Calu3 (cell line): ENCODE results near the gene LRRC61. TPM values are rescaled to one million over a fixed set of nuclear protein-coding genes. Genes with fewer than 3 reads are reported as not detected.

ENCODE experiments used
- BruUV-seq: library from RNA; stranded (reverse); fragments of 400-500 nt; replicated peaks from 2 replicates; lab custom pipeline; 2021; lab: Mats Ljungman, UMichigan
- CTCF ChIA-PET: fragments of 300-600 bp; sonication (Branson Sonifier 250); formaldehyde crosslinking; loops from one replicate; lab custom pipeline; 2022; ENCODE audit warnings: antibody characterized with exemption; lab: Charles Lee
- DNase-seq: peaks from one replicate; pipeline ENCODE4 v3.0.0; 2022
- H3K27ac Mint-ChIP-seq: one replicate; pipeline ENCODE4 v1.8.0; 2022; ENCODE audit warnings: mixed read lengths; ENCODE audit not compliant: unreplicated experiment
- H3K27me3 Mint-ChIP-seq: one replicate; pipeline ENCODE4 v1.8.0; 2022; ENCODE audit warnings: mixed read lengths; ENCODE audit not compliant: unreplicated experiment
- H3K36me3 Mint-ChIP-seq: one replicate; pipeline ENCODE4 v1.8.0; 2022; ENCODE audit warnings: mild to moderate bottlenecking, moderate library complexity, mixed read lengths; ENCODE audit not compliant: insufficient read depth, unreplicated experiment
- H3K4me1 Mint-ChIP-seq: one replicate; pipeline ENCODE4 v1.8.0; 2022; ENCODE audit warnings: mild to moderate bottlenecking, low read depth, mixed read lengths; ENCODE audit not compliant: unreplicated experiment
- H3K4me3 Mint-ChIP-seq: one replicate; pipeline ENCODE4 v1.8.0; 2022; ENCODE audit warnings: mild to moderate bottlenecking, low read depth, moderate library complexity, mixed read lengths; ENCODE audit not compliant: unreplicated experiment
- H3K9me3 Mint-ChIP-seq: one replicate; pipeline ENCODE4 v1.8.0; 2022; ENCODE audit warnings: low read depth, mixed read lengths; ENCODE audit not compliant: unreplicated experiment
- CTCF ChIP-seq: fragments of 200-600 bp; IDR thresholded peaks from one replicate; pipeline ENCODE4 v1.8.0; 2022; ENCODE audit warnings: antibody characterized with exemption; ENCODE audit not compliant: unreplicated experiment
- intact Hi-C: fragments of 100-400 bp; cut with micrococcal nuclease; formaldehyde crosslinking; loops from one replicate; pipeline ENCODE4 v1.10.0; 2022; ENCODE audit not compliant: unreplicated experiment
- total RNA-seq: library from RNA; stranded (reverse); gene quantifications from 2 replicates; pipeline ENCODE4 v1.2.3, GENCODE V29; 2022

Gene LRRC61
- total RNA-seq, 1 experiment from 2014 or later = 14.6 TPM

- CTCF ChIA-PET = interaction anchor here (1.0 kb wide), 1 partner anchor 35 kb away, joined by 4 read pairs; no protein-coding TSS in a partner anchor
- Mint-ChIP-seq H3K9me3 (no peaks in the 10 kb centered on the region), H3K4me3 (no peak overlapping the region), H3K4me1 (peaks cover 43% of the 10 kb centered on the region), H3K27me3 (no peaks in the 10 kb centered on the region), H3K36me3 (peaks cover 77% of the 10 kb centered on the region), H3K27ac (peak overlapping the region; percentile 96)
- no peak for DNase-seq
- no peak for TF ChIP-seq CTCF
- intact Hi-C loops = no loop called here
- BruUV-seq = no TSS peak
Measured at GRCh38 chr7:150371131-150371995, 48.2 kb downstream of the LRRC61 start.

GRCh38 chr7:150371996-150372270 is 48.8 kb downstream of the LRRC61 start:
- Mint-ChIP-seq H3K9me3 (no peaks in the 10 kb centered on the region), H3K4me1 (peaks cover 47% of the 10 kb centered on the region), H3K27ac (no peak overlapping the region), H3K4me3 (peak overlapping the region; percentile 14), H3K27me3 (no peaks in the 10 kb centered on the region), H3K36me3 (peaks cover 81% of the 10 kb centered on the region)
- BruUV-seq = no TSS peak
- no peak for DNase-seq
- intact Hi-C loops = no loop called here
- no peak for TF ChIP-seq CTCF
- CTCF ChIA-PET = no interaction called here

GRCh38 chr7:150372271-150373048 is 49.3 kb downstream of the LRRC61 start:
- DNase-seq = no peak
- TF ChIP-seq CTCF = no peak
- Mint-ChIP-seq H3K4me3 (peak overlapping the region; percentile 14), H3K27me3 (no peaks in the 10 kb centered on the region), H3K36me3 (peaks cover 83% of the 10 kb centered on the region), H3K4me1 (peaks cover 53% of the 10 kb centered on the region), H3K27ac (peak overlapping the region; percentile 79), H3K9me3 (no peaks in the 10 kb centered on the region)
- CTCF ChIA-PET = no interaction called here
- no TSS peak for BruUV-seq
- intact Hi-C loops = no loop called here

GRCh38 chr7:150373049-150373801 is 50.1 kb downstream of the LRRC61 start:
- no peak for TF ChIP-seq CTCF
- no peaks in the 10 kb centered on the region for H3K9me3 Mint-ChIP-seq
- H3K27me3 Mint-ChIP-seq = no peaks in the 10 kb centered on the region
- TSS peak; percentile 13 for BruUV-seq
- CTCF ChIA-PET = no interaction called here
- H3K4me1 Mint-ChIP-seq = peaks cover 59% of the 10 kb centered on the region
- no peak for DNase-seq
- H3K36me3 Mint-ChIP-seq = peaks cover 85% of the 10 kb centered on the region
- intact Hi-C loops = no loop called here
- peak overlapping the region; percentile 14 for H3K4me3 Mint-ChIP-seq
- peak overlapping the region; percentile 79 for H3K27ac Mint-ChIP-seq
